Endothelial cell of umbilical vein (primary cell): ENCODE data around the gene ARHGEF37. TPM values are rescaled to one million over a fixed set of nuclear protein-coding genes. Genes with fewer than 3 reads are reported as not detected.
A peak's percentile ranks its signal among the peaks of the same experiment; 100 is the strongest.

Experiments
- Bru-seq: library from RNA; stranded (reverse); fragments of 400-500 nt; gene quantifications from one replicate; lab custom pipeline; 2021; lab: Mats Ljungman, UMichigan
- BruChase-seq, 2 experiments: library from RNA; stranded (reverse); fragments of 400-500 nt; gene quantifications; one replicate each; lab custom pipeline; 2021; lab: Mats Ljungman, UMichigan
- BruUV-seq: library from RNA; stranded (reverse); fragments of 400-500 nt; replicated peaks from 2 replicates; lab custom pipeline; 2021; lab: Mats Ljungman, UMichigan
- CTCF ChIA-PET: fragments of 300-600, 350-600 bp; sonication (Branson Sonifier 250); formaldehyde crosslinking; loops from one replicate; lab custom pipeline; 2021; ENCODE audit warnings: antibody characterized with exemption, inconsistent platforms; lab: Charles Lee
- POLR2A ChIA-PET: fragments of 300-600, 350-600 bp; sonication (Branson Sonifier 250); formaldehyde crosslinking; loops from one replicate; lab custom pipeline; 2021; ENCODE audit warnings: antibody characterized with exemption, inconsistent platforms; lab: Charles Lee
- DNase-seq: peaks from one replicate; pipeline ENCODE4 v3.0.0-alpha.2; 2011; ENCODE audit warnings: low read depth, low spot score
- FAIRE-seq: peaks from 2 replicates; lab custom pipeline; 2011; peaks lifted over from hg19 to GRCh38; lab: Jason Lieb, UNC
- H2AFZ ChIP-seq: 2 replicates; pipeline ENCODE4 v1.6.0; 2012; ENCODE audit warnings: low read depth, low read length, control low read depth, inconsistent platforms
- H3K27ac ChIP-seq: 2 replicates; pipeline ENCODE4 v1.5.1; 2011; ENCODE audit warnings: low read depth, mild to moderate bottlenecking, control low read depth, low read length, moderate library complexity; ENCODE audit not compliant: insufficient read depth
- H3K27me3 ChIP-seq, 2 experiments: 2 replicates each; pipeline versions ENCODE4 v1.6.0 to v1.6.1; 2011; ENCODE audit warnings: low read length in 2 of 2, mixed read lengths in 1 of 2; ENCODE audit not compliant: control insufficient read depth in 2 of 2, insufficient read depth in 2 of 2
- H3K36me3 ChIP-seq, 2 experiments: 2 replicates in 1 of 2; 3 replicates in 1 of 2; pipeline ENCODE4 v1.5.1; 2011; ENCODE audit warnings: low read length in 2 of 2, mild to moderate bottlenecking in 1 of 2, moderate library complexity in 1 of 2; ENCODE audit not compliant: control insufficient read depth in 2 of 2, insufficient read depth in 2 of 2; ENCODE audit errors: extremely low read depth in 1 of 2
- H3K4me1 ChIP-seq: 3 replicates; pipeline ENCODE4 v1.5.1; 2011; ENCODE audit warnings: mild to moderate bottlenecking, low read length; ENCODE audit not compliant: control insufficient read depth, insufficient read depth; ENCODE audit errors: extremely low read depth
- H3K4me2 ChIP-seq: 2 replicates; pipeline ENCODE4 v1.6.1; 2011; ENCODE audit warnings: low read length, control low read depth, mixed read lengths; ENCODE audit not compliant: insufficient read depth
- H3K4me3 ChIP-seq, 3 experiments: fragments of 200-600 bp in 1 of 3; sonication (generic), shearing (Covaris generic) in 1 of 3; replicated peaks in 1 of 3; 2 replicates each; pipeline ENCODE4 v1.5.1; 2011 to 2016; ENCODE audit warnings: control low read depth in 3 of 3, low read length in 3 of 3, mild to moderate bottlenecking in 2 of 3, inconsistent platforms in 1 of 3, low read depth in 1 of 3, moderate library complexity in 1 of 3; ENCODE audit not compliant: insufficient read depth in 1 of 3
- H3K79me2 ChIP-seq: 2 replicates; pipeline ENCODE4 v1.6.0; 2012; ENCODE audit warnings: low read length, inconsistent platforms; ENCODE audit not compliant: control insufficient read depth, insufficient read depth
- H3K9ac ChIP-seq: replicated peaks from 2 replicates; pipeline ENCODE3; 2011; ENCODE audit warnings: low read length, control low read depth; ENCODE audit not compliant: insufficient read depth; ENCODE audit errors: extremely low read depth
- H3K9me1 ChIP-seq: replicated peaks from 3 replicates; pipeline ENCODE4 v1.6.0; 2011; ENCODE audit warnings: mild to moderate bottlenecking, low read length; ENCODE audit not compliant: control insufficient read depth, insufficient read depth; ENCODE audit errors: extremely low read depth
- H3K9me3 ChIP-seq: replicated peaks from 2 replicates; pipeline ENCODE4 v1.5.1; 2012; ENCODE audit warnings: low read length, inconsistent platforms; ENCODE audit not compliant: control insufficient read depth, insufficient read depth
- H4K20me1 ChIP-seq: replicated peaks from 2 replicates; pipeline ENCODE3; 2011; ENCODE audit warnings: mild to moderate bottlenecking, low read length; ENCODE audit not compliant: control insufficient read depth, insufficient read depth; ENCODE audit errors: extremely low read depth
- POLR2A ChIP-seq: IDR thresholded peaks from 2 replicates; pipeline ENCODE4 v1.6.1; 2012; ENCODE audit warnings: low read depth, mild to moderate bottlenecking, control low read depth, low read length
- dilution Hi-C: fragments of 300-500 bp; cut with MboI; formaldehyde crosslinking; loops from one replicate; pipeline ENCODE4 v1.15.0; 2019; ENCODE audit warnings: low sequenced_read_pairs; ENCODE audit not compliant: extremely low pct_ligation_motif_present
- intact Hi-C: fragments of 100-400 bp; cut with micrococcal nuclease; formaldehyde crosslinking; loops from one replicate; pipeline ENCODE4 v1.10.0; 2022
- long read RNA-seq: library from polyadenylated mRNA; stranded (forward); transcript quantifications from one replicate; pipeline ENCODE4 v2.0.0, GENCODE V29; 2021
- polyA minus RNA-seq, 3 experiments: library from RNA; depleted of rRNA, polyadenylated mRNA; stranded (reverse); fragments of >200 nt; gene quantifications; 1 replicate in 1 of 3; 2 replicates in 2 of 3; pipeline ENCODE4 v1.2.3, GENCODE V29; 2011
- polyA plus RNA-seq, 4 experiments: library from polyadenylated mRNA; depleted of rRNA in 3 of 4; stranded (reverse) in 3 of 4; unstranded in 1 of 4; fragments of >200 nt; gene quantifications; 2 replicates each; pipeline versions ENCODE4 v1.2.1 to v1.2.3, GENCODE V29; 2011 to 2012; ENCODE audit warnings: missing spikeins in 1 of 4
- total RNA-seq: library from RNA; stranded (reverse); gene quantifications from 2 replicates; pipeline ENCODE4 v1.2.3, GENCODE V29; 2021
- TF ChIP-seq, protein P1 (sequence below), 2 donors: IDR thresholded peaks; 1 replicate in 1 of 2; 2 replicates in 1 of 2; pipeline ENCODE4 v1.5.1; 2011; ENCODE audit warnings: low read length in 2 of 2, mild to moderate bottlenecking in 2 of 2, moderate library complexity in 2 of 2, control low read depth in 1 of 2, inconsistent platforms in 1 of 2, low read depth in 1 of 2; ENCODE audit not compliant: insufficient read depth in 1 of 2; ENCODE audit errors: extremely low read depth in 1 of 2

The ARHGEF37 gene, protein sequence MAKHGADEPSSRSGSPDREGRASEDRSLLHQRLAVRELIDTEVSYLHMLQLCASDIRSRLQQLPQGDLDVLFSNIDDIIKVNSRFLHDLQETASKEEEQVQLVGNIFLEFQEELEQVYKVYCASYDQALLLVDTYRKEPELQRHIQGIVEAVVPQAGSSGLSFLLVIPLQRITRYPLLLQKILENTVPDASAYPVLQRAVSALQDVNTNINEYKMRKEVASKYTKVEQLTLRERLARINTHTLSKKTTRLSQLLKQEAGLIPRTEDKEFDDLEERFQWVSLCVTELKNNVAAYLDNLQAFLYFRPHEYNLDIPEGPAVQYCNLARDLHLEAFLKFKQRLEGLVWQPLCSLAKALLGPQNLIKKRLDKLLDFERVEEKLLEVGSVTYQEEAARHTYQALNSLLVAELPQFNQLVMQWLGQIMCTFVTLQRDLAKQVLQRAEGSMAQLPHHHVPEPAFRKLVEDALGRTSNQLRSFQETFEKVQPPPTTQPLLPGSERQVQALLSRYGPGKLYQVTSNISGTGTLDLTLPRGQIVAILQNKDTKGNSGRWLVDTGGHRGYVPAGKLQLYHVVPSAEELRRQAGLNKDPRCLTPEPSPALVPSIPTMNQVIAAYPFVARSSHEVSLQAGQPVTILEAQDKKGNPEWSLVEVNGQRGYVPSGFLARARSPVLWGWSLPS
- total RNA-seq (7.0 and 7.1 TPM in 2 replicates), polyA plus RNA-seq (4.4 and 4.9 TPM in 2 replicates), polyA minus RNA-seq (7.5 and 7.6 TPM in 2 replicates), Bru-seq, nascent RNA (percentile 53 among the genes with signal in this experiment), BruChase-seq, experiment 1, labeled RNA remaining after a 6-hour chase (percentile 52 among the genes with signal in this experiment), BruChase-seq, experiment 2, labeled RNA remaining after a 2-hour chase (percentile 48 among the genes with signal in this experiment)
- 3.6 and 4.3 TPM in 2 replicates for polyA plus RNA-seq (2011; cell fraction: cytosol; rRNA removed)
- polyA plus RNA-seq (2011; cell fraction: nucleus; rRNA removed): 9.7 and 10.3 TPM in 2 replicates
- polyA plus RNA-seq (2012): 2.7 and 3.2 TPM in 2 replicates
- not detected for polyA minus RNA-seq (2011; cell fraction: cytosol; rRNA and poly(A)+ RNA removed)
- polyA minus RNA-seq (2011; cell fraction: nucleus; rRNA and poly(A)+ RNA removed): 6.9 and 7.0 TPM in 2 replicates
- long read RNA-seq, full-length matches to known transcripts: 2 of 11 reads
- long read RNA-seq, partial matches to known transcripts: 2 of 11 reads
- long read RNA-seq, other reads (novel, unspliced or antisense): 7 of 11 reads

DNA sequence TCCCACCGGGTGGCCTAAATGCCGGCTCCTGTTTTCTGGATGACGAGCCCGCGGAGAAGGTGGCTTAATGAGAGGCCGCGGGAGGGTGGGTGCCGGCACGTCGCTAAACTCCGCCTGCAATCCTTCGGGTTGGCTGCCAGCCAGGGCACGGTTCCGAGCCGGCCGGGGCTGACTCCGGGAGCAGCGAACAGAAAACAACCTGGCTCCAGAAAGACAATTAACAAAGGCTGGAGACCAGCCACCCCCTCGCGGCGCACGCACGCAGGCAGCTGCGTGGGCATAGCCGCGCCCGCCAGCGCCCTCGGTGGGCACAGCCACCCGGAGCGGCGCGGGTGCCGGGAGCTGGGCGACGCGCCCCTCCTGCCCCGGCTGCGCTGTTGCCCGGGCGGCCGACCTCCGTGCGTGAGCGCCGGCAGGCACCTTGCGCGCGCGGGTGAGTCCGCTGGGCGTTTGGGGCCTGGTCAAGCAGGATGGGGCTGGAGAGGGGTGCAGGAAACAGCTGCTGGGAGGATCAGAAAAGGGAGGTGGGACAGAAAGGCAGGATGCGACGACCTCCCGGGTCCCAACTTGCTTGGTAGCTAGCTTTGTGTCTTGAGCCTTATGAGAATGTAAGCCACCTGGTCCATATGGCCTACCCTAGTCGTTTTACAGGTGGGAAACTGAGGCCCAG, at the start of gene ARHGEF37:
ARHGEF37 (plus strand) TSS at position 307 of the 670 bp plus-strand sequence. CDS start 16,272 bp downstream, outside the sequence.
- Histone ChIP-seq H3K27me3 (no peaks in the 10 kb centered on the region), H4K20me1 (no peaks in the 10 kb centered on the region), H3K36me3 (no peaks in the 10 kb centered on the region), H3K4me1 (peaks cover 29% of the 10 kb centered on the region), H2AFZ (peak within 1 kb of the TSS; percentile 82), H3K27ac (peak within 1 kb of the TSS; percentile 83), H3K9me1 (no peaks in the 10 kb centered on the region), H3K9ac (peak within 1 kb of the TSS; percentile 66), H3K4me2 (peak within 1 kb of the TSS; percentile 75), H3K4me3 (peak within 1 kb of the TSS; percentile 14 to 54 (median 34)), H3K79me2 (no peaks in the 10 kb centered on the region), H3K9me3 (no peaks in the 10 kb centered on the region)
- intact Hi-C loops (loop anchor here (1.0 kb wide), 3 partner anchors 15 to 37 kb away; no protein-coding TSS in a partner anchor), dilution Hi-C loops (no loop called here)
- CTCF ChIA-PET: interaction anchor here (0.8 to 5.5 kb wide), 11 partner anchors 13 to 316 kb away, joined by 3 to 40 read pairs (median 4); no protein-coding TSS in a partner anchor
- BruUV-seq: no TSS peak
- DNase-seq (peak; percentile 93), FAIRE-seq (peak; percentile 91)
- peak; percentile 31 for TF ChIP-seq POLR2A
- TF ChIP-seq, protein P1, sequence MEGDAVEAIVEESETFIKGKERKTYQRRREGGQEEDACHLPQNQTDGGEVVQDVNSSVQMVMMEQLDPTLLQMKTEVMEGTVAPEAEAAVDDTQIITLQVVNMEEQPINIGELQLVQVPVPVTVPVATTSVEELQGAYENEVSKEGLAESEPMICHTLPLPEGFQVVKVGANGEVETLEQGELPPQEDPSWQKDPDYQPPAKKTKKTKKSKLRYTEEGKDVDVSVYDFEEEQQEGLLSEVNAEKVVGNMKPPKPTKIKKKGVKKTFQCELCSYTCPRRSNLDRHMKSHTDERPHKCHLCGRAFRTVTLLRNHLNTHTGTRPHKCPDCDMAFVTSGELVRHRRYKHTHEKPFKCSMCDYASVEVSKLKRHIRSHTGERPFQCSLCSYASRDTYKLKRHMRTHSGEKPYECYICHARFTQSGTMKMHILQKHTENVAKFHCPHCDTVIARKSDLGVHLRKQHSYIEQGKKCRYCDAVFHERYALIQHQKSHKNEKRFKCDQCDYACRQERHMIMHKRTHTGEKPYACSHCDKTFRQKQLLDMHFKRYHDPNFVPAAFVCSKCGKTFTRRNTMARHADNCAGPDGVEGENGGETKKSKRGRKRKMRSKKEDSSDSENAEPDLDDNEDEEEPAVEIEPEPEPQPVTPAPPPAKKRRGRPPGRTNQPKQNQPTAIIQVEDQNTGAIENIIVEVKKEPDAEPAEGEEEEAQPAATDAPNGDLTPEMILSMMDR (IDR thresholded peaks at IDR 0.05; ENCODE audit: extremely low read depth in 1 of 2, insufficient read depth in 1 of 2, low read depth in 1 of 2, low read length in 2 of 2): no peak
- POLR2A ChIA-PET: interaction anchor here (1.3 to 2.1 kb wide), 3 partner anchors 15 to 129 kb away, joined by 4 to 7 read pairs (median 6); no protein-coding TSS in a partner anchor
